Anterior cingulate cortex (tissue), 58 donors: ENCODE measurements around the gene ADCYAP1R1.
A peak's percentile ranks its signal among the peaks of the same experiment; 100 is the strongest.

Experiments
- DNase-seq, 58 donors: peaks; one replicate each; lab custom pipeline; 2025; lab: John Stamatoyannopoulos, UW

The ADCYAP1R1 gene

DNA sequence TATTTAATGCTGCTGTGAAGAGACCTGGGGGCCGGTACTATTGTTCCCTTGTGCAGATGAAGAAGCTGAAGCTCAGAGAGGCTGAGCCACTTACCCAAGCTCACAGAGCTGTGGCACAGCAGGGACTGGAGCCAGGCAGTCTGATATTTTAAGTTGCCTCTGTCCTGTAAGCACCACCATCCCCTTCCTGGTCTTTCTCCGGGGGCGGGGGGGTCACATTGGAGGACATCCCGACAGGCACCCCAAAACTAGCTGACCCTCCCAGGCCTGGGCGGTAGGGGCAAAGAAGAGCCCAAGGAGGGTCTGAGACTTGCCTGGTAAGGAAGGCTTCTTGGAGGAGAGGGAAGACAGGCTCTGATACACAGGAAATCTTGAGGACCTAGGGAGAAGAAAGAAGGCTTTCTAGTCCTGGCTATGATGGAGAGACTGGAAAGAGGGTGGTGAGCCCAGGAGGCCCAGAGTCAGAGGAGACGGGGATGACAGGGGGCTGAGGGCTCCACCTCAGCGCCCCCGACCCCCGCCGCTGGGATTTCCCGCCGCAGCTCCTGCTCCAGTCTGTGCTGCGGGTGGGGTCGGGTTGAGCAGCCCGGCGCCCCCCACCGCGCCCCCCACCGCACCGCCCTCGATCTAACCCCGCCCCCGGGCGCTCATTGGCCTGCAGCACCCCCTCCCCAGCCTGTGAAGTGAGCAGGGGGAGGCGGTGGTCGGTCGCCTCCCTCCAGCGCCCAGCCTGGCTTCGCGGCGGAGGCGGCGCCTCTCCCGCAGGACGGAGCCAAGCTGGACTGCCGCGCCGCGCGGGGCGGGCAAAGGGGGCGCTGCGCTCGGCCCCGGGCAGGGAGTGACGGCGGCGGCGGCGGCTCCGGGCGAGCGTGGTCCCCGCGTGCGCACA is at the start of gene ADCYAP1R1:
TSS of gene ADCYAP1R1 (plus strand) at position 711 of the 889 bp plus-strand sequence. CDS start 10,957 bp downstream, outside the sequence.
- peak in 56 of 58 donors; percentile 15 to 86 (median 59) for DNase-seq

GRCh38 chr7:31003097-31003496 is 49.0 kb upstream of the ADCYAP1R1 start:
- no peak for DNase-seq

DNA sequence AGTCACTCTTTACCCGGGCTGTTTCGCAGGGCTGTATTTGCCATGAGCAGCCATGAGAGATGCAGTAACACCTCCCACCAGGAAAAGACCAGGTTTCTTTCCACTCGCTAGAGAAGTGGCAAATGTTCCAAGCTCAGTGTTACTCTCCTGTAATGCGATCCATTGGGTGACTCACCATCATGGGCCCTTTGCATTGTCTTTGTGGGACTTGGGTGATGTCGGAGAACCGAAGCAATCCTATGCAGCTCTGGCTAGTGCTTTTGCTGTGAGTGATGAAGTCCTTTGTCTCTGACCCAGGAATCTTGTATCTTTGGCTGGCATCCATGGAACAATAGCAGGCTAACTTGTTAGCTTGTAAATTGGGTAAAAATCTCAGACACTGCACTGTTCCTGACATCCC is 48.4 kb upstream of the ADCYAP1R1 start:
- no peak for DNase-seq

GRCh38 chr7:31004393-31004792 is 47.7 kb upstream of the ADCYAP1R1 start:
- DNase-seq: no peak

DNA sequence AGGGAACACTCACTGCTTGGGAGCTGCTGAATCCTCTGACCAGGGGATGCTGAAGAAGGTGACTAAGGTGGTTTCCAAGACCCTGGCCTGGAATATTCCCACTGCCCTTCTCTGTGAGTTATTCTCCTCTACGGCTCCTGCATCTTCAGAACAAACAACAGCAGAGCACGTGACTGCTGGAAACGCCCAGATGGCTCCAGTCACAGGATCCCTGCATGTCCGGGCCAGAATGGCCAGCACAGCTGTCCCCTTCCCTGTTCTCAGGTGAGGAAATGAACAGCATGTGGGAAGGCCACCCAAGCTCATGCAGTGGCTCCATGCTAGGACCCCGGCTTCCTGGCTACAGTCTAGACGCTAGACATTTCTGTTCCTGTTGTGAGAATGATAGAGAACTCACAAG is 45.3 kb upstream of the ADCYAP1R1 start:
- DNase-seq: no peak

GRCh38 chr7:31007634-31008033 is 44.5 kb upstream of the ADCYAP1R1 start:
- DNase-seq: no peak

DNA sequence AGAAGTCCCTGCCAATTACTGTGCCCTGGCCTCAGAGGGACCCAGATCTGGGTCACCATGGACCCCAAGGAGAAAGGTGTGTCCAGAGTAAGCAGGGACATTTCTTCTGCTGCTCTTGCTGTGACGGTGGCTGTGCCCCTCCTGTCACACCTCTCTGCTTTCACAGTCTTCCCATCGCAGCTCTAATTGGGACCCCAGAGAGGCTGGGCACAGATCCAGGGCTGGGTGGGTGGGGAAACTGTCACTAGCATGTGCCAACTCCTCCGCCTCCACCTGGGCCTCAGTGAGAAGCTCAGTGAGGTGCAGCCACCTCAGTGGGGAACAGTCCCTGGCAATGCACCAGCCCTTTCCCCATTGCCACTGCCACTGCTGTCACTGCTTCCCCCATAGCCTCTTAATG is 37.3 kb upstream of the ADCYAP1R1 start:
- no peak for DNase-seq

DNA sequence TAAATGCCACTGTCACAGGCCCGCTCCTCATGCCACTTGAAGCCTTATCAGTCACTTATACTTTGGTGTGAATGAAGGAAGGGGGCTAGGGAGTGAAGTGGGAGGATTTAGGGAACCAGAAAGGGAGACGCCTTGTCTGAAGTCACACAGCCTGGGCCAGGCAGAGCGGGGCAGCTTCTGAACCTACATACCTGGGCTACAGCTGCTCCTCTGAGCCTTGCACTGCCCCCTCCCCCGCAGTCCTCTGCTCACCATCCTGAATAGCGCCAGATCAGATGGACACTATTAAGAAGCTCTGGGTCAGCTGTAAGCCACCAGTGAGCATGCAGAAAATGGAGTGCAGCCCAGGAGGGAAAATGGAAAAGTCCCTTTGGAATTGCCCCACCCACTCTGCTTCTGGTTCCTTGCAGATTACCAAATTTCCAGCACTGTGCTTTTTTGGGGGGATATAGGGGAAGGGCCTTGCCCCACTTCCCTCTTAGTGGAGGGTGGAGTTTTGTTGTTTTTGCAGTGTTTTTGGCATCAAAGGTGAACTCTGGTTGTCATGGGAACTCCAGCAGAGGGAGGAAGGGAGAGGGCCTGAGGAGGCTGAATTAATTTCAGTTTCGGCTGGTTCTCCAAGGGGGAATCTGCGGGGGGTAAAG is 35.0 kb upstream of the ADCYAP1R1 start:
- peak in 1 of 58 donors; percentile 12 for DNase-seq

DNA sequence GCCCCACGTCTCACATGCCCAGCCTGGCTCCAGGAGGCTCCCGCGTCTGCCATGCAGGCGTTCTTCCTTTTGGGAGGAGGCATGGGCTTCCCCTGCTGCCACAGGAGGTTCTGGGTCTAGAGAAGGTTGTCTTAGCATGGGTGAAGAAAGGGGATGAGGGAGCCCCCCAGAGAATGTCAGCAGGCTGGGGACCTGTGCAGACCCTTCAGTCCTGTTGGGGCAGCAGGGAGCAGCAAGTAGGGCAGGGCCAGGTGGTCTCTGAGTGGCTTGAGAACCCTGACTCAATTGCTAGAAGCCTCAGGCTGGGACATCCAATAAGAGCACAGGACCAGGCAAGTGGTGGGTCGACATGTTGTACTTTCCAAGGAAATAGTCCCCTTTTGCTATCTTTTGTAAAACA is 34.4 kb upstream of the ADCYAP1R1 start:
- DNase-seq: no peak

DNA sequence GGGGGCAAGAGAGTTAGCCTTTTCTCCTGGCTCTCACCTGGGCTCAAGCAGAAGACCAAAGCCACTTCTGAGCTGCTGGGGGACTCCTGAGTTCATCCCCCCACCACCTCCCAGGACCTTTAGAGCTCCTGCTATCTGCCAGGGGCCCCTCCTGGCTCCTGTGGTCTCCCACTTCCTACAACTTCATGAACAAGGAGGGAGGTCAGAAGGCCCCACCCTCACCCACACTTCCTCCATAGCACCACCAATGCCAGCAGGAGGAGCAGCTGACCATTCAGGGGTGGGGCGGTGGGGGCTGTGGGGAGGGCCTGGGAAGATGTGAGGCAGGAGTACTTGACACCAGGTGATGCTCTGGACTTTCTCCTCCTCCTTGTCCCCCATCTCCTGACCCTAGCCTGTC is 32.6 kb upstream of the ADCYAP1R1 start:
- DNase-seq: no peak

GRCh38 chr7:31020161-31020560 is 31.9 kb upstream of the ADCYAP1R1 start:
- DNase-seq: no peak

- DNase-seq: no peak
These were observed 31.5 kb upstream of the ADCYAP1R1 start for GRCh38 chr7:31020652-31021051.

GRCh38 chr7:31022117-31022516 is 30.0 kb upstream of the ADCYAP1R1 start:
- DNase-seq: no peak

DNA sequence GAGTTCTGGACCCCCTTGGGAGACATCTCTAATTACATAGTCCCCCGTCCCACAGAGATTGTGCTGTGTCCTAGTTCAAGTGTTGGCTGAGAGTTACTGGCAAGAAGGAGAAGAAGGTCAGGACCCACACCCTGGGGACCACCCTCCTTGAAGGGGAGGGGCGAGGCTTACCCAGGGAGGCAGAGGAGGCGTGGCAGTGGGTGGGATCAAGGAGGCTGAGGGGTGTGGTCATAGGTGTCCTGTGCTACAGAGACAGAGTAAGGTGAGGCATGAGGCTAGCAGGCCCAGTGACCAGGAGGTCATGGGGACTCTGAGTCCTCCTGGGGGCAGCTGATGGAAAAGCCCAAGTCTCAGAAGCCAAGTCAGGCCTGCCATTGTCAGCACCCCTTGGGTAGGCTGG is 29.4 kb upstream of the ADCYAP1R1 start:
- no peak for DNase-seq

DNA sequence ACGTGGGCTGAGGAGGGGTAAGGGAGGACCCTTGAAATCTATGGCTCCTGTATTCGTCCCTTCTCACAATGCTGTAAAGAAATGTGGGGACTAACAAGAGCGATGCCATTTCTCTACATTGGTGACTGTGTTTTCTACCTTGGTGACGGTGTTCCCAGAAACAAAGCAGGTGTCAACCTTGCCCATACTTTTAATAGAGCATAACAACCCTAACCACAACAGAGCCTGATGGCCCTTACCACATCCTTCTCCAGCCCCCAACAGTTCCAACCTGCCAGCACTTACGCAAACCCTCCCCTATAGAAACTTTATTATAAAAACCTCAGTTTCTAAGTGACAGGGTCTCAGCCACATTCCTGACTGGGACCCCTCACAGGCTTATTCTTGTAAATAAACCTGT is 28.2 kb upstream of the ADCYAP1R1 start:
- DNase-seq: no peak

GRCh38 chr7:31027161-31027965 is 24.7 kb upstream of the ADCYAP1R1 start:
- peak in 51 of 58 donors; percentile 9 to 86 (median 54) for DNase-seq

DNA sequence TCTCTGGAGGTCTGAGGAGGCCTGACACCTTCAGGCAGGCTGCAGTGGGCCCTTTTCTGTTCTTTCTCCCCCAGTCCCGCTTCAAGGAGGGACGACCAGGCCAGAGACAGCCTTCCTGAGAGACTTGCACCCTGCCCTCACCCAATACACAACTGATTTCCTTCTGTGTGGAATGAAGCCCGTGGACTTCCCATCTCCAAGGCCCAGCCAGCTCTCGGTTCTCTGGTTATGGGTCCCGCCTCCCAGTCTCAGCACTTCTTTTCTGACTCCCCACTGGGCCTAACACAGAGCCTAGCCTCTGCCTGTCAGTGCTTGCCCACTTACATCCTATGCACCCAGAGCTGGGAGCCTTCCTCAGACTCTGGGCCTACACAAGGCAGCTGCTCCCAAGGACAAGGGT is 24.1 kb upstream of the ADCYAP1R1 start:
- peak in 3 of 58 donors; percentile 22 to 59 (median 53) for DNase-seq

DNA sequence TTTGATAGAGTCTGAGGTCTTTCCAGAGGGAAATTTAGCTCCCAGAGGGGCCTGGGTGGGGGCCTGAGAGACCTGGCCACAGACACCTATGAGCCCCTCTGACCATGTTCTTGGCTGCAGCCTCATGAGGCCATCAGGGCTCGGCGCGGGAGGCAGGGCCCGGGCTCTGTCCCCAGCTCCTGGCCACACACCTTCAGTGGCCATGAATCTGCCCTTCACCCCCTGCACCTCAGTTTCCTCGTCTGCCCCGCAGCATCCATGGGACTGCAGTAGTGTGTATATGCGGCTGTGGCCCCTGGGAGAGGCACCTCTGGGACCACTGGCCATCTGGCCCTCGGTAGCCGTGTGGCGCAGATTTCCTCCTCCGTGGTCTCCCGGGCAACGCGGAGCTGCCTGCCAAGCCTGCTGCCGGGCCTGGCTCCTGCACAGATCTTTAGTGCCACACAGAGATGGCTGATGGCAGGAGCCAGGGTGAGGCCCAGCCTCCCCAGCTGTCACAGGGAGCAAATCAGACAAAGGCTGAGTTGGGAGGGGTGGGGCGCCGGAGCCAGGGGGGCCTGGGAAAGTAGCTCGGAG is 23.6 kb upstream of the ADCYAP1R1 start:
- peak in 54 of 58 donors; percentile 19 to 90 (median 63) for DNase-seq

- DNase-seq: no peak
These were observed 22.7 kb upstream of the ADCYAP1R1 start for GRCh38 chr7:31029251-31030042.
